IPS-18c (cell line): Measurements from ENCODE around the gene TEX11.

ENCODE experiments used
- H3K4me3 ChIP-seq: 2 replicates; pipeline ENCODE4 v1.7.0; 2013; ENCODE audit warnings: low read depth, mild to moderate bottlenecking, low read length, moderate library complexity; ENCODE audit not compliant: insufficient read depth
- H3K9me3 ChIP-seq: one replicate; pipeline ENCODE4 v1.6.1; 2013; ENCODE audit warnings: mild to moderate bottlenecking, low read length, moderate library complexity; ENCODE audit not compliant: control insufficient read depth, insufficient read depth

TEX11 gene

DNA sequence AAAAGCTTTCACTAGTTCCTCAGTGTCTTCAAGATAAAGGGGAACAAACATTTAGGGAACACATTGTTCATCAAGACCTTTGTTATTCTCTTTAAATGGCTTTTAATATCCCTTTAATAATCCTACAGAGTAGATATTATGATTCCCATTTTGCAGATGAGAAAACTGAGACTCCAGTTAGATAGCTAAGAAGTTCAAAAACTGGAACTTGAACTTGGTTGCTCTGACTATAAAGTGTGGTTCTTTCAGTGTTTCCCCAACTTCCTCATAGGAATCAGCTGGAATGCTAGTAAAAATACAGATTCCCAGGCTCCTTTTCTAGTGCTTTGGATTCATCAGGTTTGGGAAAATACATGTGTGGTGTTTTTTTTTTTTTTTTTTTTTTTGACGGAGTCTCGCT lies 426.2 kb downstream of the TEX11 start:
- peaks cover 18% of the 10 kb centered on the region for H3K9me3 ChIP-seq
- H3K4me3 ChIP-seq = no peak overlapping the region

DNA sequence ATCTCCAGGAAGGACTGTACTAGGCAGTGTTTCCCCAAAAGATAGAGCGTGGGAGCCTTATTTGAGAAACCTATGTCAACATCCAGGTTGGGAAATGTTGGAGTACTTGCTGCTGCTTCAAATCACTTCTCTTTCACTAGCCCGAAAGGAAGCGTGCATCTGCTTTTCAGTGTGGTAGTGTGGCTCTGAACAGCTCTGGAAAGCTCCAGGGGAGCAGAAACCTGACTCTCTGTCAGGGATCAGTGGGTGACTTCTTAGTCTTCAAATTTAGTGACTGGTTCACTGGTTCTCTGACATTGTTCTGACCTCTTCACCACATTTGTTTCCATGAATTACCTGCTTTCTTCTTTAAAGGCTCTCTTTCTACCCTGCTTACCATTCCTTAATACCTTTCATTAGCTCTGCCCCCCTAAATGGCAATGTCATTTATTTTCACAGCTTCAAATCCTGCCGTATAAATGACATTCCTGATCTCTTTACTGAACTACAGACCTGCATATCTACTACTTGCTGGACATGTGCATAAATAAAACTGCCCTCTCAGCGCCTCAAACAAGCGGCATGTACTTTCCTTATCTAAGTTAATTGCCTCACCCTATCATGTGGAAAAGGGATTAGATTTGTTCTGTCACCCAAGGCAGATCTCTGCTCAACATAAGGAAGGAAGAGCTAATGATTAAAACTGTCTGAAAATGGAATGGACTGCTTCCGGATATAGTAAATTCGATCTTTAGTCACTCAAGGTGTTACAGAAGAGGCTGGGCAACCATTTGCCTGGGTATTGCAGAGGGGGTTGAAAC lies 426.8 kb downstream of the TEX11 start:
- Histone ChIP-seq H3K9me3 (peaks cover 18% of the 10 kb centered on the region), H3K4me3 (no peak overlapping the region)

DNA sequence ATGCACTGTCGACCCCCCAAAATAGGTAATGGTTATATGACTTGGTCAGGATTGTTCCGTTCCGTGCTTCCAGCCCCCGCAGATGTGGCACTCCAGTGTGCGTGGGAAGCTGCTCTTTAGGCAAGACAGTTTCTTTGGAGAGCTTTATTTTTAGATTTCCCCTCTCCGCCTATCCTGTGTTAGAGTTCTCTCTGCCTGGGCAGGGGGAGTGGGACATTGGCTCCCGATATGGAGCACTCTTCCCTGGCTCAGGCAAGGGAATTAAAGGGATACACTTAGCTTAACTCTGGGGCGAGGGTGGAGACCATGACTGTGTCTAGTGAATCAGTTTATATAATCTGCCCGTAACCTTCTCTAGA lies 427.9 kb downstream of the TEX11 start:
- Histone ChIP-seq H3K9me3 (peaks cover 18% of the 10 kb centered on the region), H3K4me3 (no peak overlapping the region)

- H3K9me3 ChIP-seq = peaks cover 18% of the 10 kb centered on the region
- no peak overlapping the region for H3K4me3 ChIP-seq
Observed at GRCh38 chrX:70479922-70480659, 428.4 kb downstream of the TEX11 start.

DNA sequence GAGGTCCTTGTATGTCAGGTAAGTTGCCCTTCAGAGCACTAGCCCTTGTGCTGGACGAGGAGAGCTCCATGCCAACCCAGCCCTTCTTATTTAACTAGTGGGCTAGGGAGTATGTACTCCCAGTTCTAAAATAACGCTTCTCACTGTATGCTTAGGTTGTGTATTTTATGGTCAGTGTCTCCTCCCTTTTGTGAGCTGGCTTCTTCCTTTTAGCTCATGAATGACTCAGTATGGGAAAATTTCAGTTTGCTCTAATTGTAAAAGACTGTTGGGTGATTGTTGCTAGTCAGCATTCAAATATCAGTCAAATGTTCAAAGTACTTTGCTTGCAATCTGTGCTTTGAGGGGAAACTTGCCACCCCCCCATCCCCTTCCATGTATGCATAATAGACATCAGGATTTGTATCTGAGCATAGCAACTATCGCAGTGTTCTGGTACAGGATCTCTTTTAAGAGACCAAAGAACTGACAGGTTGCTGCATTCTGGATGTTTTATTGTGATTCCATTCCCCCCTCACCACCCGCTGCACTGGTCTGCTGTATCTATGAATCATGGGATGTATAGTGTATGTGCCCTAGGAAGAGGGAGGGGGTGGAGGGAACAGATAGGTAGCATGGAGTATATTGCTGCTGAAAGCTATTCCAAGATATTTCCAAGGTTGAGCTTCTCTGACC lies 429.1 kb downstream of the TEX11 start:
- Histone ChIP-seq H3K4me3 (no peak overlapping the region), H3K9me3 (peaks cover 14% of the 10 kb centered on the region)
